HepG2 (cell line): ENCODE data around the gene SQSTM1. TPM values are rescaled to one million over a fixed set of nuclear protein-coding genes. Genes with fewer than 3 reads are reported as not detected.

Experiments
- ATAC-seq: fragments of 200-7000 bp; cut with Tn5 transposase; 3 replicates; pipeline ENCODE4 v1.9.1; 2020; ENCODE audit warnings: mild to moderate bottlenecking, moderate library complexity
- BruUV-seq: library from RNA; stranded (reverse); fragments of 400-500 nt; replicated peaks from 2 replicates; lab custom pipeline; 2021; lab: Mats Ljungman, UMichigan
- CTCF ChIA-PET: fragments of 300-600 bp; formaldehyde crosslinking; extraction: SDS; loops from one replicate; lab custom pipeline; 2021; ENCODE audit warnings: low total read pairs, inconsistent platforms, low intra/inter-chr PET ratio; lab: Yijun Ruan, JAX
- POLR2A ChIA-PET: fragments of 350-600 bp; sonication (Branson Sonifier 250); formaldehyde crosslinking; loops from one replicate; lab custom pipeline; 2020; ENCODE audit warnings: antibody characterized with exemption, inconsistent platforms; lab: Yijun Ruan, JAX
- DNase-seq: peaks from one replicate; pipeline ENCODE4 v3.0.0-alpha.2; 2015; ENCODE audit warnings: low spot score
- FAIRE-seq: peaks from 3 replicates; lab custom pipeline; 2011; peaks lifted over from hg19 to GRCh38; lab: Jason Lieb, UNC
- H2AFZ ChIP-seq: one replicate; pipeline ENCODE4 v1.6.1; 2011; ENCODE audit warnings: low read length, inconsistent platforms
- H3K27ac ChIP-seq: fragments of 300-600 bp; 3 replicates; pipeline ENCODE4 v1.8.0; 2011; ENCODE audit warnings: mixed run types, mild to moderate bottlenecking, mixed read lengths, low read length, inconsistent platforms; ENCODE audit not compliant: insufficient read depth; ENCODE audit errors: extremely low read length
- H3K27me3 ChIP-seq, 2 experiments: fragments of 200-600 bp in 1 of 2; 2 replicates in 1 of 2; 3 replicates in 1 of 2; pipeline versions ENCODE4 v1.6.0 to v1.8.0; 2011; ENCODE audit warnings: low read length in 2 of 2, mild to moderate bottlenecking in 2 of 2, moderate library complexity in 2 of 2, inconsistent platforms in 1 of 2; ENCODE audit not compliant: insufficient read depth in 2 of 2, control insufficient read depth in 1 of 2
- H3K36me3 ChIP-seq, 2 experiments: fragments of 200-600 bp in 1 of 2; replicated peaks in 1 of 2; 2 replicates in 1 of 2; 3 replicates in 1 of 2; pipeline versions ENCODE4 v1.5.1 to v1.8.0; 2011; ENCODE audit warnings: low read length in 2 of 2, inconsistent platforms in 1 of 2; ENCODE audit not compliant: insufficient read depth in 2 of 2, control insufficient read depth in 1 of 2
- H3K4me1 ChIP-seq: 2 replicates; pipeline ENCODE4 v1.5.1; 2012; ENCODE audit warnings: low read length, inconsistent platforms; ENCODE audit not compliant: insufficient read depth
- H3K4me2 ChIP-seq: 2 replicates; pipeline ENCODE4 v1.6.0; 2011; ENCODE audit warnings: low read depth, low read length, inconsistent platforms
- H3K4me3 ChIP-seq, 3 experiments: fragments of 200-600 bp in 1 of 3; sonication (generic), shearing (Covaris generic) in 1 of 3; replicated peaks in 1 of 3; 2 replicates each; pipeline ENCODE4 v1.5.1; 2011 to 2016; ENCODE audit warnings: low read length in 3 of 3, inconsistent platforms in 2 of 3, low read depth in 2 of 3, mild to moderate bottlenecking in 2 of 3, control low read depth in 1 of 3, mixed read lengths in 1 of 3; ENCODE audit not compliant: insufficient read depth in 1 of 3
- H3K79me2 ChIP-seq: one replicate; pipeline ENCODE4 v1.6.1; 2011; ENCODE audit warnings: low read length, inconsistent platforms; ENCODE audit not compliant: insufficient read depth
- H3K9ac ChIP-seq: 2 replicates; pipeline ENCODE4 v1.6.0; 2011; ENCODE audit warnings: mild to moderate bottlenecking, low read depth, low read length, inconsistent platforms; ENCODE audit not compliant: insufficient read depth
- H3K9me3 ChIP-seq: 2 replicates; pipeline ENCODE4 v1.5.1; 2012; ENCODE audit warnings: mild to moderate bottlenecking, low read length
- H4K20me1 ChIP-seq: 2 replicates; pipeline ENCODE4 v1.6.0; 2011; ENCODE audit warnings: inconsistent platforms, mild to moderate bottlenecking, low read length, moderate library complexity; ENCODE audit not compliant: insufficient read depth
- AGO2 ChIP-seq: fragments of 200-400 bp; formaldehyde crosslinking; optimal IDR thresholded peaks from 2 replicates; pipeline ENCODE3; 2017; ENCODE audit warnings: mild to moderate bottlenecking, low read depth, low read length, moderate library complexity
- ARNT ChIP-seq: fragments of 450-650 bp; IDR thresholded peaks from 2 replicates; pipeline ENCODE4 v1.6.1; 2017
- PATZ1 ChIP-seq: sonication (generic); formaldehyde crosslinking; IDR thresholded peaks from 2 replicates; pipeline ENCODE4 v1.4.0; 2020; ENCODE audit warnings: missing genetic modification reagents
- RBM22 ChIP-seq: fragments of 200-400 bp; formaldehyde crosslinking; optimal IDR thresholded peaks from 2 replicates; pipeline ENCODE3; 2017; ENCODE audit warnings: mild to moderate bottlenecking, low read length, moderate library complexity
- SAFB2 ChIP-seq: sonication (generic); formaldehyde crosslinking; IDR thresholded peaks from 2 replicates; pipeline ENCODE4 v1.5.1; 2020; ENCODE audit warnings: missing genetic modification reagents, low read depth, mild to moderate bottlenecking, borderline replicate concordance
- WIZ ChIP-seq: sonication (generic); formaldehyde crosslinking; IDR thresholded peaks from 2 replicates; pipeline ENCODE4 v1.5.1; 2020; ENCODE audit warnings: mild to moderate bottlenecking, missing genetic modification reagents
- ZBTB38 ChIP-seq: sonication (generic); formaldehyde crosslinking; IDR thresholded peaks from 2 replicates; pipeline ENCODE4 v1.5.1; 2020; ENCODE audit warnings: mild to moderate bottlenecking, missing genetic modification reagents
- WGBS: methylation state at CpG from one replicate; pipeline ENCODE4 v1.1.6; 2017; ENCODE audit warnings: low lambda C conversion rate; 5-methylcytosine and 5-hydroxymethylcytosine counted together
- in situ Hi-C: cut with HindIII; loops from 2 replicates; pipeline ENCODE4 v1.10.0; 2017; ENCODE audit warnings: low pct_unique_long_range_greater_than_20kb; ENCODE audit not compliant: extremely low pct_ligation_motif_present
- intact Hi-C: fragments of 100-400 bp; cut with micrococcal nuclease; formaldehyde crosslinking; loops from one replicate; pipeline ENCODE4 v1.10.0; 2022; ENCODE audit not compliant: unreplicated experiment
- polyA plus RNA-seq, 8 experiments: library from polyadenylated mRNA; depleted of rRNA in 3 of 8; stranded (reverse) in 7 of 8; unstranded in 1 of 8; fragments of >200 nt; fragmentation: Illumina TruSeq in 4 of 8; extraction: Trizol in 4 of 8; gene quantifications; 2 replicates each; pipeline versions ENCODE4 v1.2.1 to v1.2.3, GENCODE V29; 2011 to 2016; ENCODE audit warnings: low read depth in 4 of 8, missing spikeins in 1 of 8, mixed read lengths in 1 of 8; ENCODE audit not compliant: insufficient read depth in 1 of 8
- total RNA-seq, 5 experiments: library from RNA; depleted of rRNA; stranded (reverse); fragments of >200 nt; fragmentation: Illumina TruSeq; extraction: Trizol; gene quantifications; 2 replicates each; pipeline ENCODE4 v1.2.3, GENCODE V29; 2016; ENCODE audit warnings: low read depth in 1 of 5
- TF ChIP-seq, protein P1 (sequence below): sonication (generic); formaldehyde crosslinking; conservative IDR thresholded peaks from 2 replicates; pipeline ENCODE4 v1.4.0; 2020; ENCODE audit warnings: mild to moderate bottlenecking, missing genetic modification reagents, moderate library complexity
- TF ChIP-seq, protein P2 (sequence below): sonication (generic); formaldehyde crosslinking; IDR thresholded peaks from 2 replicates; pipeline ENCODE4 v1.4.0; 2020; ENCODE audit warnings: missing genetic modification reagents; ENCODE audit errors: not compliant biosample characterization

Gene SQSTM1
- total and polyA plus RNA-seq, 2 of the 13 experiments (the other 11 are each of a cell fraction or from before 2014, with no cell fraction given) = 90.9 to 160 TPM

DNA sequence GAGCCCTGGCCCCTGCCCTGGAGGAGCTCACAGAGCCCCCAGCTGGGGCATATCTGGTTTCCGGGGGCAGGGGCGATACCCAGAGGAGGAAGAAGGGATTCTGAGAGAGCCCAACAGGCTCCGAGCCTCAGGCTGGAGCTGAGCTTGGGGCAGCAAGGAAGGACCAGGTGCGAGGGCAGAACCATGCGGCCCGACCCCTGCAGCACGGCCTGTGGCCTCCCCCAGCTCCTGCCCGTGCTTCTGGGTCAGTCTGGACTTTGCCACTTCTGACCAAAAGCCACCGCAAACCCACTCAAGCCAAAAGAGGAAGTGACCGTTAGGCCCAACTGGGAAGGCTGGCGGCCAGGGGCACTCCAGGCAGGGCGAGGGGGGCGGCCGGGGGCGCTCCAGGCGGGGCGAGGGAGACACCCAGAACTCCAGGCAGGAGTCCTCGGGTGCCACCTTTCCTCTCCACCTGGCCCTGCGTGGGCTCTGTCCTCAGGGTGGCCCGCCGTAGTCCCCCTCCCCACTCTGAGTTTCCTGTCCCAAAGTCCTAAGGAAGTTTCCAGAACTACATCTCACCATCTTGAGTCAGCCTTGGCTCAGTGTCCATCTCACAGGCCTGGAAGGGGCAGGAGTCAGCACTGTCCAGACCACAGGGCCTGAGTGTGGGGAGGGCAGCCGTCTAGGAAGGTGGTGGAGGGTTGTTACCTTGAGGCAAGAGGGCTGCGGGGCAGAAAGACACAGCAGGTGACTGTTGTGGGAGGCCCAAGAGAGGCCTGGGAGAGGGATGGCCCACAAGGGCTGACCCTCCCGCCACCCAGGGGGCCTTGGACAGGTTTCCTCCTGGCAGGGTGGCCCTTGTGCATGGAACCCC lies 27.9 kb upstream of the SQSTM1 start (continued):
- TF ChIP-seq, protein P1, sequence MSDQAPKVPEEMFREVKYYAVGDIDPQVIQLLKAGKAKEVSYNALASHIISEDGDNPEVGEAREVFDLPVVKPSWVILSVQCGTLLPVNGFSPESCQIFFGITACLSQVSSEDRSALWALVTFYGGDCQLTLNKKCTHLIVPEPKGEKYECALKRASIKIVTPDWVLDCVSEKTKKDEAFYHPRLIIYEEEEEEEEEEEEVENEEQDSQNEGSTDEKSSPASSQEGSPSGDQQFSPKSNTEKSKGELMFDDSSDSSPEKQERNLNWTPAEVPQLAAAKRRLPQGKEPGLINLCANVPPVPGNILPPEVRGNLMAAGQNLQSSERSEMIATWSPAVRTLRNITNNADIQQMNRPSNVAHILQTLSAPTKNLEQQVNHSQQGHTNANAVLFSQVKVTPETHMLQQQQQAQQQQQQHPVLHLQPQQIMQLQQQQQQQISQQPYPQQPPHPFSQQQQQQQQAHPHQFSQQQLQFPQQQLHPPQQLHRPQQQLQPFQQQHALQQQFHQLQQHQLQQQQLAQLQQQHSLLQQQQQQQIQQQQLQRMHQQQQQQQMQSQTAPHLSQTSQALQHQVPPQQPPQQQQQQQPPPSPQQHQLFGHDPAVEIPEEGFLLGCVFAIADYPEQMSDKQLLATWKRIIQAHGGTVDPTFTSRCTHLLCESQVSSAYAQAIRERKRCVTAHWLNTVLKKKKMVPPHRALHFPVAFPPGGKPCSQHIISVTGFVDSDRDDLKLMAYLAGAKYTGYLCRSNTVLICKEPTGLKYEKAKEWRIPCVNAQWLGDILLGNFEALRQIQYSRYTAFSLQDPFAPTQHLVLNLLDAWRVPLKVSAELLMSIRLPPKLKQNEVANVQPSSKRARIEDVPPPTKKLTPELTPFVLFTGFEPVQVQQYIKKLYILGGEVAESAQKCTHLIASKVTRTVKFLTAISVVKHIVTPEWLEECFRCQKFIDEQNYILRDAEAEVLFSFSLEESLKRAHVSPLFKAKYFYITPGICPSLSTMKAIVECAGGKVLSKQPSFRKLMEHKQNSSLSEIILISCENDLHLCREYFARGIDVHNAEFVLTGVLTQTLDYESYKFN (CRISPR knock-in tag) = peak; percentile 25; the same call in 1 of the 2 replicates

GRCh38 chr5:179793468-179794139 lies 27.1 kb upstream of the SQSTM1 start, which contains the start of gene LTC4S:
LTC4S (plus strand) TSS chr5:179793986; CDS start chr5:179794081, 95 bp downstream.
- no peak within 1 kb of the TSS for H3K27ac ChIP-seq
- H3K9ac ChIP-seq = peak within 1 kb of the TSS; percentile 35; the same call in 1 of the 2 replicates
- no TSS peak for BruUV-seq
- no peak for TF ChIP-seq ARNT
- no peak for TF ChIP-seq WIZ (CRISPR knock-in tag)
- TF ChIP-seq, protein P2, sequence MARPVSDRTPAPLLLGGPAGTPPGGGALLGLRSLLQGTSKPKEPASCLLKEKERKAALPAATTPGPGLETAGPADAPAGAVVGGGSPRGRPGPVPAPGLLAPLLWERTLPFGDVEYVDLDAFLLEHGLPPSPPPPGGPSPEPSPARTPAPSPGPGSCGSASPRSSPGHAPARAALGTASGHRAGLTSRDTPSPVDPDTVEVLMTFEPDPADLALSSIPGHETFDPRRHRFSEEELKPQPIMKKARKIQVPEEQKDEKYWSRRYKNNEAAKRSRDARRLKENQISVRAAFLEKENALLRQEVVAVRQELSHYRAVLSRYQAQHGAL (CRISPR knock-in tag) = no peak
- 0 out of 2 replicates have a peak, but pooled peaks have one; percentile 24 for TF ChIP-seq SAFB2 (CRISPR knock-in tag)
- peak; percentile 27 for TF ChIP-seq RBM22
- TF ChIP-seq AGO2 = peak; percentile 61
- TF ChIP-seq PATZ1 (CRISPR knock-in tag) = peak; percentile 28; the same call in 1 of the 2 replicates
- TF ChIP-seq ZBTB38 (CRISPR knock-in tag) = peak; percentile 34; the same call in 1 of the 2 replicates
- intact Hi-C loops (no loop called here), in situ Hi-C loops (no loop called here)
- peak within 1 kb of the TSS in 1 of 3 experiments; percentile 76; a peak in 2 of 6 replicates for H3K4me3 ChIP-seq
- ATAC-seq (peak; percentile 0; the same call in 1 of the 3 replicates), DNase-seq (no peak), FAIRE-seq (no peak)
- peak within 1 kb of the TSS; percentile 86 for H3K4me2 ChIP-seq
- no peaks in the 10 kb centered on the region for H4K20me1 ChIP-seq
- no peaks in the 10 kb centered on the region for H3K79me2 ChIP-seq
- H2AFZ ChIP-seq = no peak within 1 kb of the TSS
- ChIA-PET CTCF (no interaction called here), POLR2A (interaction anchor here (1.1 to 1.5 kb wide), 2 partner anchors 30 to 38 kb away, joined by 3 read pairs; no protein-coding TSS in a partner anchor)
- peaks cover 40% of the 10 kb centered on the region for H3K4me1 ChIP-seq
- H3K9me3 ChIP-seq = no peaks in the 10 kb centered on the region
- H3K27me3 ChIP-seq = no peaks in the 10 kb centered on the region
- 66% methylated on average over 7 of the region's 19 CpGs for WGBS
- peaks cover 4 to 8% of the 10 kb centered on the region in 2 experiments; a peak in 3 of 5 replicates for H3K36me3 ChIP-seq
